HFF-Myc (cell line): ENCODE results near the gene SLC25A51.
"Not testable (repeated sequence)": the region's sequence is repeated elsewhere in the genome, so short reads cannot be mapped to it uniquely, and the experiment has no call there.

Experiments used
- DNase-seq: peaks from one replicate; pipeline ENCODE4 v3.0.0-alpha.2; 2011; ENCODE audit warnings: low read depth; ENCODE audit errors: extremely low read depth
- H3K4me3 ChIP-seq: replicated peaks from 2 replicates; pipeline ENCODE4 v1.5.1; 2011; ENCODE audit warnings: low read depth, mild to moderate bottlenecking, control low read depth, low read length
- CTCF ChIP-seq: IDR thresholded peaks from 2 replicates; pipeline ENCODE4 v1.5.1; 2012; ENCODE audit warnings: mild to moderate bottlenecking, low read depth, low read length, control low read depth; ENCODE audit errors: missing control alignments

The SLC25A51 gene

GRCh38 chr9:37904445-37905130, 661 bp upstream of the SLC25A51 start:
- TF ChIP-seq CTCF = no peak
- no peak for DNase-seq
- peak overlapping the region; percentile 67 for H3K4me3 ChIP-seq

GRCh38 chr9:37902796-37903646, 906 bp downstream of the SLC25A51 start:
- no peak for TF ChIP-seq CTCF
- no peak for DNase-seq
- H3K4me3 ChIP-seq = peak overlapping the region; percentile 67

- H3K4me3 ChIP-seq = peak overlapping the region; percentile 67; the same call in 1 of the 2 replicates
- no peak for TF ChIP-seq CTCF
Measured at GRCh38 chr9:37902131-37902530, 1.8 kb downstream of the SLC25A51 start.

GRCh38 chr9:37899041-37899440, 4.9 kb downstream of the SLC25A51 start:
- DNase-seq = no peak
- H3K4me3 ChIP-seq = no peak overlapping the region
- TF ChIP-seq CTCF = no peak

More at GRCh38 chr9:37902131-37902530, 1.8 kb downstream of the SLC25A51 start:
- no peak for DNase-seq

GRCh38 chr9:37897665-37898064, 6.3 kb downstream of the SLC25A51 start:
- no peak for DNase-seq
- no peak overlapping the region for H3K4me3 ChIP-seq
- no peak for TF ChIP-seq CTCF

- TF ChIP-seq CTCF = no peak
- no peak overlapping the region for H3K4me3 ChIP-seq
- no peak for DNase-seq
Measured at GRCh38 chr9:37892063-37892462, 11.9 kb downstream of the SLC25A51 start.

GRCh38 chr9:37891042-37891441, 12.9 kb downstream of the SLC25A51 start:
- DNase-seq, H3K4me3 ChIP-seq: not testable (repeated sequence)
